ENCODE data around the gene RAB4A.
A peak's percentile ranks its signal among the peaks of the same experiment; 100 is the strongest.

The RAB4A gene

GRCh38 chr1:229270547-229271447 lies at the start of gene RAB4A:
Gene RAB4A, plus strand, starts transcription at chr1:229271111. Its CDS starts 229 bp downstream, at chr1:229271340.
- peak; percentile 44 for DNase-seq

- no peak for DNase-seq
Measured at GRCh38 chr1:229222081-229222480, 48.8 kb upstream of the RAB4A start.

- no peak for DNase-seq
Measured at GRCh38 chr1:229223498-229223897, 47.4 kb upstream of the RAB4A start.

- no peak for DNase-seq
Measured at GRCh38 chr1:229224308-229224707, 46.6 kb upstream of the RAB4A start.

- DNase-seq, result peak; percentile 72
Measured at GRCh38 chr1:229225331-229225782, 45.6 kb upstream of the RAB4A start.

- DNase-seq, result no peak
Measured at GRCh38 chr1:229226796-229227195, 44.1 kb upstream of the RAB4A start.

GRCh38 chr1:229227298-229227919 lies 43.5 kb upstream of the RAB4A start:
- peak; percentile 95 for DNase-seq

GRCh38 chr1:229228522-229228921 lies 42.4 kb upstream of the RAB4A start:
- no peak for DNase-seq

- DNase-seq, result peak; percentile 41
Measured at GRCh38 chr1:229229137-229229720, 41.7 kb upstream of the RAB4A start.

GRCh38 chr1:229229721-229230139 lies 41.2 kb upstream of the RAB4A start:
- peak; percentile 41 for DNase-seq

GRCh38 chr1:229230140-229230892 lies 40.6 kb upstream of the RAB4A start:
- no peak for DNase-seq

- DNase-seq, result peak; percentile 99
Measured at GRCh38 chr1:229230893-229231753, 39.8 kb upstream of the RAB4A start.

- DNase-seq, result peak; percentile 81
Measured at GRCh38 chr1:229231754-229232119, 39.2 kb upstream of the RAB4A start.

- DNase-seq, result no peak
Measured at GRCh38 chr1:229234870-229235472, 35.9 kb upstream of the RAB4A start.

GRCh38 chr1:229237320-229237719 lies 33.6 kb upstream of the RAB4A start:
- DNase-seq, result peak; percentile 75

GRCh38 chr1:229238231-229238630 lies 32.7 kb upstream of the RAB4A start:
- DNase-seq, result no peak

GRCh38 chr1:229238674-229239415 lies 32.1 kb upstream of the RAB4A start:
- DNase-seq, result no peak

GRCh38 chr1:229240532-229240931 lies 30.4 kb upstream of the RAB4A start:
- DNase-seq, result no peak

- no peak for DNase-seq
Measured at GRCh38 chr1:229241390-229241789, 29.5 kb upstream of the RAB4A start.

- no peak for DNase-seq
Measured at GRCh38 chr1:229243638-229244037, 27.3 kb upstream of the RAB4A start.

GRCh38 chr1:229244091-229244490 lies 26.8 kb upstream of the RAB4A start:
- no peak for DNase-seq
